Tibial artery (tissue), 4 donors: ENCODE measurements around the gene TNFSF9.

Experiments used
- DNase-seq, 2 donors: peaks; one replicate each; pipeline ENCODE4 v3.0.0-alpha.2; 2019
- H3K27ac ChIP-seq, 2 donors: fragments of 200-600 bp; sonication (generic) in 1 of 2; 1 replicate in 1 of 2; 2 replicates in 1 of 2; pipeline ENCODE4 v1.5.1; 2018 to 2019; ENCODE audit warnings: mild to moderate bottlenecking in 1 of 2
- H3K27me3 ChIP-seq, 2 donors: fragments of 200-600 bp; sonication (generic) in 1 of 2; one replicate each; pipeline versions ENCODE4 v1.5.1 to v1.6.0; 2016 to 2019
- H3K36me3 ChIP-seq, 3 donors: fragments of 200-600 bp; sonication (generic) in 2 of 3; one replicate each; pipeline ENCODE4 v1.5.1; 2016 to 2019; ENCODE audit warnings: mild to moderate bottlenecking in 2 of 3
- H3K4me1 ChIP-seq, 4 donors: fragments of 200-600 bp; sonication (generic) in 2 of 4; 1 replicate in 3 of 4; 2 replicates in 1 of 4; pipeline ENCODE4 v1.5.1; 2016 to 2019
- H3K4me3 ChIP-seq, 2 donors: fragments of 200-600 bp; sonication (generic) in 1 of 2; 1 replicate in 1 of 2; 2 replicates in 1 of 2; pipeline ENCODE4 v1.5.1; 2018 to 2019; ENCODE audit warnings: mild to moderate bottlenecking in 2 of 2
- H3K9me3 ChIP-seq, 3 donors: fragments of 200-600 bp; sonication (generic) in 1 of 3; one replicate each; pipeline ENCODE4 v1.5.1; 2016 to 2019
- CTCF ChIP-seq, 2 experiments: fragments of 200-600 bp in 1 of 2; fragments of 450-650 bp in 1 of 2; IDR thresholded peaks; one replicate each; pipeline ENCODE4 v1.5.1; 2017 to 2019; ENCODE audit warnings: antibody characterized with exemption in 2 of 2, mild to moderate bottlenecking in 1 of 2, moderate library complexity in 1 of 2
- intact Hi-C: fragments of 100-400 bp; cut with DNase I; formaldehyde crosslinking; loops from one replicate; pipeline ENCODE4 v1.15.0; 2023; ENCODE audit warnings: low total_unique reads

The TNFSF9 gene

GRCh38 chr19:6519289-6519688 lies 11.5 kb upstream of the TNFSF9 start:
- peaks cover 0 to 18% (median 9%) of the 10 kb centered on the region in 4 donors for H3K4me1 ChIP-seq
- no peak overlapping the region for H3K4me3 ChIP-seq
- peaks cover 0 to 32% of the 10 kb centered on the region in 2 donors for H3K27me3 ChIP-seq
- no peak for TF ChIP-seq CTCF (IDR thresholded peaks at IDR 0.05)
- intact Hi-C loops, result no loop called here
- no peaks in the 10 kb centered on the region for H3K36me3 ChIP-seq
- no peak overlapping the region for H3K27ac ChIP-seq
- no peaks in the 10 kb centered on the region for H3K9me3 ChIP-seq
- no peak for DNase-seq

GRCh38 chr19:6521718-6522646 lies 8.8 kb upstream of the TNFSF9 start:
- H3K4me1 ChIP-seq, result peaks cover 0 to 7% (median 1%) of the 10 kb centered on the region in 4 donors
- no peak for TF ChIP-seq CTCF (IDR thresholded peaks at IDR 0.05)

GRCh38 chr19:6522712-6523111 lies 8.1 kb upstream of the TNFSF9 start:
- Histone ChIP-seq H3K36me3 (no peaks in the 10 kb centered on the region), H3K9me3 (no peaks in the 10 kb centered on the region), H3K27me3 (peaks cover 0 to 21% of the 10 kb centered on the region in 2 donors), H3K27ac (no peak overlapping the region), H3K4me3 (no peak overlapping the region), H3K4me1 (peaks cover 0 to 5% (median 0%) of the 10 kb centered on the region in 4 donors)
- intact Hi-C loops, result no loop called here
- DNase-seq, result no peak
- no peak for TF ChIP-seq CTCF (IDR thresholded peaks at IDR 0.05)

More at GRCh38 chr19:6521718-6522646, 8.8 kb upstream of the TNFSF9 start:
- no peak overlapping the region for H3K4me3 ChIP-seq
- no peaks in the 10 kb centered on the region for H3K36me3 ChIP-seq
- DNase-seq, result no peak
- peaks cover 0 to 24% of the 10 kb centered on the region in 2 donors for H3K27me3 ChIP-seq
- no peaks in the 10 kb centered on the region for H3K9me3 ChIP-seq
- no peak overlapping the region for H3K27ac ChIP-seq
- intact Hi-C loops, result no loop called here

- H3K36me3 ChIP-seq, result no peaks in the 10 kb centered on the region
- no peaks in the 10 kb centered on the region for H3K9me3 ChIP-seq
- intact Hi-C loops, result no loop called here
- H3K4me3 ChIP-seq, result no peak overlapping the region
- H3K4me1 ChIP-seq, result peaks cover 0 to 5% (median 2%) of the 10 kb centered on the region in 4 donors
- no peak for DNase-seq
- no peak overlapping the region for H3K27ac ChIP-seq
- TF ChIP-seq CTCF (IDR thresholded peaks at IDR 0.05), result no peak
- H3K27me3 ChIP-seq, result peaks cover 0 to 17% of the 10 kb centered on the region in 2 donors
Observed at GRCh38 chr19:6524311-6524710, 6.5 kb upstream of the TNFSF9 start.

GRCh38 chr19:6527893-6528543 lies 2.8 kb upstream of the TNFSF9 start:
- intact Hi-C loops, result no loop called here
- no peak overlapping the region for H3K27ac ChIP-seq
- TF ChIP-seq CTCF (IDR thresholded peaks at IDR 0.05), result no peak

More at GRCh38 chr19:6527893-6528543, 2.8 kb upstream of the TNFSF9 start:
- Histone ChIP-seq H3K9me3 (no peaks in the 10 kb centered on the region), H3K36me3 (no peaks in the 10 kb centered on the region), H3K4me3 (no peak overlapping the region), H3K4me1 (peaks cover 5 to 17% (median 15%) of the 10 kb centered on the region in 4 donors), H3K27me3 (peaks cover 0 to 26% of the 10 kb centered on the region in 2 donors)
- no peak for DNase-seq
